ENCODE results near the gene CNTNAP5.

The CNTNAP5 gene

GRCh38 chr2:124267794-124268193 is 242.7 kb downstream of the CNTNAP5 start:
- DNase-seq (ENCODE audit: low read depth), result no peak

- no peak for DNase-seq (ENCODE audit: low read depth)
Measured at GRCh38 chr2:124269348-124269747, 244.3 kb downstream of the CNTNAP5 start.

GRCh38 chr2:124272261-124272841 is 247.3 kb downstream of the CNTNAP5 start:
- DNase-seq (ENCODE audit: low read depth), result no peak

- no peak for DNase-seq (ENCODE audit: low read depth)
Measured at GRCh38 chr2:124281541-124281940, 256.5 kb downstream of the CNTNAP5 start.

- DNase-seq (ENCODE audit: low read depth), result no peak
Measured at GRCh38 chr2:124283096-124283495, 258.0 kb downstream of the CNTNAP5 start.

GRCh38 chr2:124286089-124286783 is 261.1 kb downstream of the CNTNAP5 start:
- DNase-seq (ENCODE audit: low read depth), result no peak

- no peak for DNase-seq (ENCODE audit: low read depth)
Measured at GRCh38 chr2:124289060-124289459, 264.0 kb downstream of the CNTNAP5 start.

- DNase-seq (ENCODE audit: low read depth), result no peak
Measured at GRCh38 chr2:124289615-124290014, 264.5 kb downstream of the CNTNAP5 start.

GRCh38 chr2:124296470-124296869 is 271.4 kb downstream of the CNTNAP5 start:
- no peak for DNase-seq (ENCODE audit: low read depth)

- DNase-seq (ENCODE audit: low read depth), result no peak
Measured at GRCh38 chr2:124301915-124302314, 276.8 kb downstream of the CNTNAP5 start.

GRCh38 chr2:124308319-124309062 is 283.4 kb downstream of the CNTNAP5 start:
- DNase-seq (ENCODE audit: low read depth), result no peak

GRCh38 chr2:124309563-124310138 is 284.6 kb downstream of the CNTNAP5 start:
- DNase-seq (ENCODE audit: low read depth), result no peak

- no peak for DNase-seq (ENCODE audit: low read depth)
Measured at GRCh38 chr2:124310671-124311070, 285.6 kb downstream of the CNTNAP5 start.

GRCh38 chr2:124314084-124314483 is 289.0 kb downstream of the CNTNAP5 start:
- no peak for DNase-seq (ENCODE audit: low read depth)

- no peak for DNase-seq (ENCODE audit: low read depth)
Measured at GRCh38 chr2:124315221-124315880, 290.3 kb downstream of the CNTNAP5 start.

GRCh38 chr2:124316133-124316532 is 291.0 kb downstream of the CNTNAP5 start:
- DNase-seq (ENCODE audit: low read depth), result no peak

- DNase-seq (ENCODE audit: low read depth), result no peak
Measured at GRCh38 chr2:124316881-124317605, 292.0 kb downstream of the CNTNAP5 start.

- no peak for DNase-seq (ENCODE audit: low read depth)
Measured at GRCh38 chr2:124317628-124318027, 292.5 kb downstream of the CNTNAP5 start.

GRCh38 chr2:124318913-124319312 is 293.8 kb downstream of the CNTNAP5 start:
- DNase-seq (ENCODE audit: low read depth), result no peak

- no peak for DNase-seq (ENCODE audit: low read depth)
Measured at GRCh38 chr2:124319577-124319976, 294.5 kb downstream of the CNTNAP5 start.

GRCh38 chr2:124320051-124320688 is 295.1 kb downstream of the CNTNAP5 start:
- DNase-seq (ENCODE audit: low read depth), result no peak

All from stimulated activated CD8-positive, alpha-beta memory T cell treated with anti-CD3 and anti-CD28 coated beads, Interleukin-15, amount 100 ng/mL, for 1 hour (primary cell).